Ascending aorta (tissue), 2 donors: ENCODE measurements around the gene DET1. TPM values are rescaled to one million over a fixed set of nuclear protein-coding genes. Genes with fewer than 3 reads are reported as not detected.
"Not testable (repeated sequence)": the region's sequence is repeated elsewhere in the genome, so short reads cannot be mapped to it uniquely, and the experiment has no call there.

ENCODE experiments used
- DNase-seq, 2 donors: peaks; one replicate each; pipeline ENCODE4 v3.0.0-alpha.2; 2019; ENCODE audit warnings: low spot score in 2 of 2
- H3K27ac ChIP-seq, 2 donors: fragments of 200-600 bp; sonication (generic); one replicate each; pipeline ENCODE4 v1.5.1; 2016 to 2017; ENCODE audit warnings: mild to moderate bottlenecking in 1 of 2
- H3K27me3 ChIP-seq: fragments of 200-600 bp; sonication (generic); one replicate; pipeline ENCODE4 v1.5.1; 2017
- H3K36me3 ChIP-seq, 2 donors: fragments of 200-600 bp; sonication (generic); one replicate each; pipeline ENCODE4 v1.5.1; 2016
- H3K4me1 ChIP-seq, 2 donors: fragments of 200-600 bp; sonication (generic); one replicate each; pipeline ENCODE4 v1.5.1; 2016 to 2017; ENCODE audit warnings: mild to moderate bottlenecking in 1 of 2
- H3K4me3 ChIP-seq, 2 donors: fragments of 200-600 bp; sonication (generic); one replicate each; pipeline ENCODE4 v1.5.1; 2016 to 2017; ENCODE audit warnings: mild to moderate bottlenecking in 1 of 2
- H3K9me3 ChIP-seq, 2 donors: fragments of 200-600 bp; sonication (generic); one replicate each; pipeline ENCODE4 v1.5.1; 2016
- intact Hi-C: fragments of 100-400 bp; cut with DNase I; formaldehyde crosslinking; loops from one replicate; pipeline ENCODE4 v1.15.1; 2023
- total RNA-seq: library from RNA; depleted of rRNA; stranded (reverse); fragments of >200 nt; gene quantifications from one replicate; pipeline ENCODE4 v1.1.0, GENCODE V29; 2016
- TF ChIP-seq, protein P1 (sequence below), 3 experiments: fragments of 200-600 bp in 2 of 3; fragments of 450-650 bp in 1 of 3; sonication (generic) in 2 of 3; IDR thresholded peaks; one replicate each; pipeline ENCODE4 v1.5.1; 2016 to 2019; ENCODE audit warnings: antibody characterized with exemption in 3 of 3, mild to moderate bottlenecking in 1 of 3, moderate library complexity in 1 of 3

DET1 gene
- total RNA-seq, 1 donor from 2014 or later, result 1.6 TPM

DNA sequence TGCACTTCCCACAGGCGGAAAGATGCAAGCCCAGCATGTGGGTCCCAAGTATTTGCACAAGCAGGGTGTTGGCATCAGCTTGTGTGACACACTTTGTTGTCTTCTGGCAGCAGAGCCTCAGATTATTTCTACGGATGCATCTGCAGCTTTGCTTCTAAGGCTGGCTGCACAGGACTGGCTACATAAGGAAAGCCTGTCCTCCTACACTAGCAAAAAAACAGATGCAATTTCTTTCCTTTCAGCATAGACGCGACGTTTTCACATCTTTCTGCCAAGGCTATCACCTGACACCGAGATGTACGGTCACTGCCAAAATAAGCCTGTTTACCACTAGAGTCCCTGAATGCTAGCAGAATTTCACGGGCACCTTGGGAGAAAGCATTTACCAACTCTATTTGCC is 65.5 kb downstream of the DET1 start:
- Histone ChIP-seq H3K36me3 (peaks cover 12 to 14% of the 10 kb centered on the region in 2 donors), H3K4me1 (no peaks in the 10 kb centered on the region), H3K27me3 (no peaks in the 10 kb centered on the region), H3K9me3 (no peaks in the 10 kb centered on the region), H3K27ac (no peak overlapping the region), H3K4me3 (no peak overlapping the region)
- intact Hi-C loops, result no loop called here
- DNase-seq, result no peak
- TF ChIP-seq, protein P1, sequence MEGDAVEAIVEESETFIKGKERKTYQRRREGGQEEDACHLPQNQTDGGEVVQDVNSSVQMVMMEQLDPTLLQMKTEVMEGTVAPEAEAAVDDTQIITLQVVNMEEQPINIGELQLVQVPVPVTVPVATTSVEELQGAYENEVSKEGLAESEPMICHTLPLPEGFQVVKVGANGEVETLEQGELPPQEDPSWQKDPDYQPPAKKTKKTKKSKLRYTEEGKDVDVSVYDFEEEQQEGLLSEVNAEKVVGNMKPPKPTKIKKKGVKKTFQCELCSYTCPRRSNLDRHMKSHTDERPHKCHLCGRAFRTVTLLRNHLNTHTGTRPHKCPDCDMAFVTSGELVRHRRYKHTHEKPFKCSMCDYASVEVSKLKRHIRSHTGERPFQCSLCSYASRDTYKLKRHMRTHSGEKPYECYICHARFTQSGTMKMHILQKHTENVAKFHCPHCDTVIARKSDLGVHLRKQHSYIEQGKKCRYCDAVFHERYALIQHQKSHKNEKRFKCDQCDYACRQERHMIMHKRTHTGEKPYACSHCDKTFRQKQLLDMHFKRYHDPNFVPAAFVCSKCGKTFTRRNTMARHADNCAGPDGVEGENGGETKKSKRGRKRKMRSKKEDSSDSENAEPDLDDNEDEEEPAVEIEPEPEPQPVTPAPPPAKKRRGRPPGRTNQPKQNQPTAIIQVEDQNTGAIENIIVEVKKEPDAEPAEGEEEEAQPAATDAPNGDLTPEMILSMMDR (IDR thresholded peaks at IDR 0.05), result no peak

DNA sequence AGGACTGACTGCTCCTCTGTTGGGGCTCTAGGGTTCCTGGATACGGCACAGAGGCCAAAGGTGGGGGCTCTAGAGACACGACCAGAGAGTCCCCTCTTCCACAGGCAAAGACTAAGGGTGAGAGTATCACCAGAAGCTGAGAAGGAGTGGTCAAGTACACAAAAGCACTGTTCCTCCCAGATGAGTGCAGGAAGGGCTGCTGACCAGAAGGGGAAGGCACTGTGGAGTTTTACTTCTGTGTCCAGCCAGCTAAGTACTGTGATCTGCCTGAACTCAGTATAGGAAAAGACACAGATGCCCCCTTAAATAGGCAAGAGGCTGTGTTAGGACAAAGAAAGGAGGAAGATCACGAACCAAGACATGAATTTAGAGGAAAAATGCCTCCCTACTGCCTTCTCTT is 67.3 kb downstream of the DET1 start:
- Histone ChIP-seq H3K9me3 (no peaks in the 10 kb centered on the region), H3K27me3 (no peaks in the 10 kb centered on the region), H3K4me1 (no peaks in the 10 kb centered on the region), H3K27ac (no peak overlapping the region), H3K4me3 (no peak overlapping the region), H3K36me3 (peaks cover 25 to 29% of the 10 kb centered on the region in 2 donors)
- DNase-seq, result no peak
- TF ChIP-seq, protein P1 (IDR thresholded peaks at IDR 0.05), result no peak
- intact Hi-C loops, result no loop called here

DNA sequence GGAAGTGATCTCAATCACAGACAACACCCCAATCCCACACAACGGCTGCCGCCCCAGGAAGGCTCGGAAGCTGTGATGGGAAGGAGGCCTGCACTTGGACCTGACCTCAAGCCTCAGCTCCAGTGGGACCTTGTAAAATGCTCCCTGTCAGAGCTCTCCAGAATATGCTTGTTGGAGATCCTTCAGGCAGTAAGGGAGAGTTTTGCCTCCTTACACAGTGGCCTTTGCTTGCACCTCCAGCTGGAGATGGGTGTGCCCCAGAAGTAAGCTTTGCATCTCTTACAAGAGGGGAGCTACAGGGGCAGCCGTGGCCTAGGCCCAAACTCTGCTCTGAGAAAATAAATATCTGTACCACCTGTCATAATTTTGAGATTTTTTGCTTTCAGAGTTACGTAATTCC is 68.6 kb downstream of the DET1 start:
- no peaks in the 10 kb centered on the region for H3K27me3 ChIP-seq
- peaks cover 29 to 42% of the 10 kb centered on the region in 2 donors for H3K36me3 ChIP-seq
- no peak for DNase-seq
- H3K4me1 ChIP-seq, result no peaks in the 10 kb centered on the region
- TF ChIP-seq, protein P1 (IDR thresholded peaks at IDR 0.05), result no peak
- H3K4me3 ChIP-seq, result no peak overlapping the region
- no peaks in the 10 kb centered on the region for H3K9me3 ChIP-seq
- intact Hi-C loops, result no loop called here
- no peak overlapping the region for H3K27ac ChIP-seq

DNA sequence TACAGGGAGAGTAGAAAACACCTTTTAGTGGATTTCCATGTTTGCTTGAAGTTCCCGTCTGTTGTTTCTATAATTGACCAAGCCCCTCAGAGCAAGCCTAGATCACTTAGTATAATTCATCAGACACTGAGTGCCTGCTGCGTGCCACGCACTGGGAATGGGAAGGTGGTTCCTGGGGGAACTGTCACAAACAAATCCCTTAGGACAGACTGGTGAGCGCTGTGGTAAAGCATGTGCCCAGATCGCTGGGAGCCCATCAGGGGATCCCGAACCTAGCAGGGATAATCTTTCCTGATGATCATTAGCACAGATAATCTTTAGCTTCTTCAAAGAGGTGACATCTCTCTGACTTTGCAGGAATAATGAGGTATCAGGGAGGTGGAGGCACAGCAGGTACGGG is 69.4 kb downstream of the DET1 start:
- Histone ChIP-seq H3K27me3 (no peaks in the 10 kb centered on the region), H3K36me3 (peaks cover 29 to 50% of the 10 kb centered on the region in 2 donors), H3K9me3 (no peaks in the 10 kb centered on the region), H3K4me1 (no peaks in the 10 kb centered on the region), H3K4me3 (no peak overlapping the region), H3K27ac (no peak overlapping the region)
- DNase-seq, result no peak
- intact Hi-C loops, result no loop called here
- TF ChIP-seq, protein P1 (IDR thresholded peaks at IDR 0.05), result no peak

DNA sequence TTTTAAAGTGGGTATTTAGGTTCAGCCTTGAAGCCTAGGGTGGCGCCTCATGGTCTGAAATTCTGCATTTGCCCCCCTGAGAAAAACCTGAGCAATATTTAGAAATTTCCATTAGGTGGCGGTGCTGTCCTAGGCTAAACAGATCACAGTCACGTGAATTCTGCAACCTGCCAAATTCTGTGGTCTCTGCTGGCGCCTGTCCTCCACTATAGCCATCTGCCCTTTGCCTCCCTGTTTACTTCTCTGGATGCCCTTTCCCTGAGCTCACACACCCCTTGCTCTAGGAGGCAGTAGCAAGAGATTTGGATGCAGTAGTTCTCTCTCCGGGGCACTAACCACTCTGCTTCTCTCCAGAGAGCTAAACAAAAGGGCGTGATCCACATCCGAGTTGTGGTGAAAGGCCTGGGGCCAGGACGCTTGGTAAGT is 69.8 kb downstream of the DET1 start:
- Histone ChIP-seq H3K36me3 (peaks cover 29 to 51% of the 10 kb centered on the region in 2 donors), H3K27me3 (no peaks in the 10 kb centered on the region), H3K9me3 (no peaks in the 10 kb centered on the region), H3K27ac (no peak overlapping the region), H3K4me3 (no peak overlapping the region), H3K4me1 (no peaks in the 10 kb centered on the region)
- no peak for DNase-seq
- TF ChIP-seq, protein P1 (IDR thresholded peaks at IDR 0.05), result no peak
- intact Hi-C loops, result no loop called here

DNA sequence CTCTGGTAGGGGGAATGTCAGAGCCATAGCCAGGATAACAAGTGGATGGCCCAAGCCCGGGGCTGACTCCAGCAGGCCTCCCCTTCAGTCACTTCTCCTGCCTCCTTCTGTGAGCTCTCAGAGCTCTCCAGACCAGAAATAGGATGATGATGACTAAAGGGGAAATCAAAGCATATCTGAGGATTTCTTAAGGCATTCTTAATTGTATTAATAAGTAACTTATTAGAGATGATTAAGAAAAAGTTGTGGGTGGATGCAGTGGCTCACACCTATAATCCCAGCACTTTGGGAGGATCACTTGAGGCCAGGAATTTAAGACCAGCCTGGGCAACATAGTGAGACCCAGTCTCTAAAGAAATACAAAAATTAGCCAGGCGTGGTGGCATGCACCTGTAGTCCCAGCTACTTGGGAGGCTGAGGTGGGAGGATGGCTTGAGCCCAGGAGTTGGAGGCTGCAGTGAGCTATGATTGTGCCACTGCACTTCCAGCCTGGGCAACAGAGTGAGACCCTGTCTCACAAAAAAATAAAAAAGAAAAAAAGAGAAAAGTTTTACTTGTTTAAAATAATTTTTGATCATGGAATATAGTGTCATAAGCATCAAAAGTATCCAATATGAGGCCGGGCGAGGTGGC is 72.7 kb downstream of the DET1 start:
- DNase-seq, H3K27ac ChIP-seq, H3K4me3 ChIP-seq, intact Hi-C loops, H3K27me3 ChIP-seq, H3K9me3 ChIP-seq, H3K4me1 ChIP-seq: not testable (repeated sequence)
- H3K36me3 ChIP-seq, result peaks cover 29 to 51% of the 10 kb centered on the region in 2 donors
